ENCODE data around the gene MAL.

DNA sequence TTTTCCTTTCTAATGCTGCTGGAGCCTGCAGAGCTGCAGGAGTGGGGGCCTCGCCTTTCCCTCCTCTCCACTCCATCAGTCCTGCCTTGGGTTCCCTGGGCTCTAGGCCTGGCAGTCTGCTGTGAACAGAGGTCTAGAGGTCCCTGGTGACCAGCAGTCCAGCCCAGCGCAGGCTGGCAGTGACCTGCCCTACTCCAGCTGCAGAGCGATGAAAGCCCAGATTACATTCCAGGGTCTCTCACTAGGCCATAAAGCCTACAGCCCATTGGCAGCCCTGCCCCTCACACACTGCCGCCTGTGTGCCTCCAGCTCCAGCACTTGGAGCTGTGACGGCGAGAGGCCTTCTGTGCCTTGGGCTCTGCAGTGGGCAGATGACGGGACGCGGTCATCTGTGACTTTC lies 14.8 kb upstream of the MAL start:
- TF ChIP-seq, protein P1, sequence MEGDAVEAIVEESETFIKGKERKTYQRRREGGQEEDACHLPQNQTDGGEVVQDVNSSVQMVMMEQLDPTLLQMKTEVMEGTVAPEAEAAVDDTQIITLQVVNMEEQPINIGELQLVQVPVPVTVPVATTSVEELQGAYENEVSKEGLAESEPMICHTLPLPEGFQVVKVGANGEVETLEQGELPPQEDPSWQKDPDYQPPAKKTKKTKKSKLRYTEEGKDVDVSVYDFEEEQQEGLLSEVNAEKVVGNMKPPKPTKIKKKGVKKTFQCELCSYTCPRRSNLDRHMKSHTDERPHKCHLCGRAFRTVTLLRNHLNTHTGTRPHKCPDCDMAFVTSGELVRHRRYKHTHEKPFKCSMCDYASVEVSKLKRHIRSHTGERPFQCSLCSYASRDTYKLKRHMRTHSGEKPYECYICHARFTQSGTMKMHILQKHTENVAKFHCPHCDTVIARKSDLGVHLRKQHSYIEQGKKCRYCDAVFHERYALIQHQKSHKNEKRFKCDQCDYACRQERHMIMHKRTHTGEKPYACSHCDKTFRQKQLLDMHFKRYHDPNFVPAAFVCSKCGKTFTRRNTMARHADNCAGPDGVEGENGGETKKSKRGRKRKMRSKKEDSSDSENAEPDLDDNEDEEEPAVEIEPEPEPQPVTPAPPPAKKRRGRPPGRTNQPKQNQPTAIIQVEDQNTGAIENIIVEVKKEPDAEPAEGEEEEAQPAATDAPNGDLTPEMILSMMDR (conservative IDR thresholded peaks at IDR 0.05; ENCODE audit: low read depth, low read length) = no peak
- no peak for TF ChIP-seq EZH2 (IDR thresholded peaks at IDR 0.05; ENCODE audit: low read length, unreplicated experiment)
- TF ChIP-seq EZH2phosphoT487 (IDR thresholded peaks at IDR 0.05; ENCODE audit: borderline replicate concordance, low read length) = no peak
